ENCODE data around the gene TFAP2A.

TFAP2A gene

DNA sequence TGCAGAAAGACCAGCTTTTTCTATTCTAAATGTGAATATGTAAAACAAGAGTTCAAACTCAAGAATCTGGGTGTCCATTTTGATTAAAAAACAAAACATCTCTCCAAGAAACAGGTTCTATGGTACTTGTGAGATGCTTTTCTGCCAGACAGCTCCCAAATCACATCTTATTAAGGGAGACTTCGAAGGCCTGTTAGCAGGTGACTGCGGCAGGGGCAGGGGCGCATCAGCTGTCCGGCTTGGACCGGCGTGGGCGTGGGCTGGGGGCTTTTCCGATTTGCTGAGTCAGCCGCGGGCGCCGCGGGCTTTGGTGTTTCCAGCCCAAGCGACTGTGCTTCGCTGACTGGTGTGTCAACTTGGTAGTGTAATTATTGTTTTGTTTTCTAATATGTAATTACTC, 32.6 kb downstream of the TFAP2A start:
- no peak for DNase-seq

DNA sequence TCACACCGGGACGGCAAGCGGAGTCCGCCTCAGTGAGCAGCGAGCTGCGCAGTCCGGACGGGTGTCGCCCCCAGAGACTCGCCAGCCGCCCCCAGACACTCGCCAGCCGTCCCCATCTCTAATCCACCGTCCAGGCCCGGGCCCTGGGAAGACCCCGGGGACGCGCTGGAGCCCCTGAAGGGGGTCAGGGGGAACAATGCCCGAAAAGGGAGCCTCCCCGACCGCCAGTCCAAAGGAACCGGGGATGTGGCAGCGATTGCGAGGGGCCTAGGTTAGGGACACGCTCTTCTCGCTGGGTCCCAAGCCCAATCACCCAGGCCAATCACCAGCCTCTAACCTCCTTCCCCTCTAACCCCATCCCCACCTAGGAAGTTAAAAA, 33.1 kb downstream of the TFAP2A start:
- DNase-seq: no peak

DNA sequence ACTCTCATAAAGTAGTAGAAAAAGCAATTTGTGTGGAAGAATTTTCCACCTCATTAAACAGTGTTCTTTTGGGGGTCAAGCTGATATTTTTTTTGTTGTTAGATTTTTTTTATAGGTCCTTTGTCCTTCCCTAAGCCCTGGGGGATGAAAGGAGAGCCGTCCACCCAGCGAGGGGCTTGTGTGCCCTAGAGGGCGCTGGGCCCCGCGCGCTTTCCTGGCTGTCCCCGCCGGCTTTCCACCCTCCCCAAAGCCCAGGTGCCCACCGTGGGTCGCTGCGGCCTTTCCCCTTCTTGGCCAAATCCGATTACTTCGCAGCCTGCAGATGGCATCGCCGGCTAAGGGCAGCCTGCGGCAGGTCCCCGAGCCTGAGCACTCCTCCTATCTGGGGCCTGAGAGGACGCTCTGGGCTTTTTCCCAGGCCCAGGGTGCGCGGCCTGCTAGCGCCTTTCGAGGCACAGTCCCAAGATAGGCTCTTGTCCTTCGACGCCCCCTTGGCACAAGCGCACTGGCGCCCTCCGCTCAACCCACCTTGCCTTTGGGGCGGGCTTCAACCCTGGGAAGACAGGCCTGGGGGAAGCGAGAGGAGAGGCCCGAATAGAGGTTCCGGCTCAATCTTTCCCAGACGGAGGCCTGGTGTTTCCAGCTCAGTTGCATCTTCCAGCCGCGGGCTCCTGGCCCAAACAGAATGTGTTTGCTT, 33.6 kb downstream of the TFAP2A start:
- no peak for DNase-seq

DNA sequence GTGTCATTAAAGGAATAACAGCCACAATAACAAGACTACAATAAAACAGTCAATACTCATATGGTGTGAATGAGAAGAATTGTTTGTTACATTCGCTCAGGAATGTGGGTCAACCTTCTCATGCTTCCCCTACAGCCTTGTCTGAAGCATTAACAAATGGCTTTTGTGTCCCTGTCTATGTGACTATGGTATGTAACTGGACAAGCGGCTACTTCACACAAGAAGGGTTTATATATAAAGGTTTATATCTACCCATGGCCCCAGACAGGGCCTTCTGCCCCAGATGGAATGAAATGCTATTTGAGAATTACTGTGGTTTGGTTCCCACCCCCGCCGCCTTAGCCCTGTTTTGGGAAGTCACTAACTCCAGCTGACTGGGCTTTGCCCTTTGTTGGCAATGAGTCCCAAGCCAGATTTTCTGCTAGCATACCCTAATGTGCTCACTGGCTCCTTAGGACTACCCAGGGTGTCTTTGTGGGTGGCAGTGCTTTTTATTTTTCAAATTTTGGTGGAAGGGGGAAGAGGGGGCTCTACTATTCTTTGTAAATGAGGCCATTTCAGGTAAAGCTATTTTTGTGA, 39.4 kb downstream of the TFAP2A start:
- DNase-seq: no peak

DNA sequence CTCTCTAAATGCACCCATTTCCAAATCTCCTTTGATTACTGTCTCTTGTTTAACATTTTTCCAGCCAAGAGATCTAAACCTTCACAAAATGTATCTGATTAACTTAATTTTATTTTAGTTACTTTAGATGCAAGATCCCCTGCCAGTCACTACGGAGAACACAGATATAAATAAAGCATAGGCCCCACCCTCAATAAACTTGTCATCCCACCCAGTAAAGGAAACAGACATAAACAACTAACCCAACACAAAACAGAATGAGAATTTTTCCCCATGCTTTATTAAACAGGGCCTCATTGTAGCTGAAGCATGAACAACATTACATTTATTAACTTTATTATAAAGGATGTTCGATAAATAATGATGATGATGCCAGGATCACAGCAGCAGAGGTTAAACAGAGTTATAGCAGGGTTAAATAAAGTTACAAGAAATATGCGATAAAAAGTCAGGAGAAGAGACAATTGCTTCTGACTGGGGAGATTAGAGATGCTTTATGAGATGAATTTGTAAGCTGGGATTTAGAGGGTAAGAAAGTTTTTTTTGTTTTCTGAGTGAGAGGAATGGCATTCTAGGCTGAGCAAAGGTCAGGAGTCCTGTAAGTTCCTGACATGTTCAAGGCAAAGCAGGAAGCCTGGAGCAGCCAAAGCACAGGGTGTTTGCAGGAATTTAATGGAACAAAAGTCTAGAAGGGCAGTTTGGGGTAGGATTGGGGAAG, 41.1 kb downstream of the TFAP2A start:
- no peak for DNase-seq

DNA sequence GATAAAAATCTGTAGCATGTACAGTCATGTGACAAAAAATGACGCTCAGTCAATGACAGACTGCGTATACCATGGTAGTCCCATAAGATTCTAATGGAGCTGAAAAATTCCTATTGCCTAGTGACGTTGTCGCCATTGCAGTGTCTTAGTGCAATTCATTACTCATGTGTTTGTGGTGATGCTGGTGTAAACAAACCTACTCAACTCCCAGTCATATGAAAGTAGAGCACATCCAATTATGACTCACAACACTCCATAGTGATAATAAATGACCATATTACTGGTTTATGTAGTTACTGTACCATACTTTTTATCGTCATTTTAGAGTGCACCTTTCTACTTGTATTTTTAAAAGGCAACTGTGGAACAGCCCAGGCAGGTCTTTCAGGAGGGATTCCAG, 45.0 kb downstream of the TFAP2A start:
- DNase-seq: no peak

DNA sequence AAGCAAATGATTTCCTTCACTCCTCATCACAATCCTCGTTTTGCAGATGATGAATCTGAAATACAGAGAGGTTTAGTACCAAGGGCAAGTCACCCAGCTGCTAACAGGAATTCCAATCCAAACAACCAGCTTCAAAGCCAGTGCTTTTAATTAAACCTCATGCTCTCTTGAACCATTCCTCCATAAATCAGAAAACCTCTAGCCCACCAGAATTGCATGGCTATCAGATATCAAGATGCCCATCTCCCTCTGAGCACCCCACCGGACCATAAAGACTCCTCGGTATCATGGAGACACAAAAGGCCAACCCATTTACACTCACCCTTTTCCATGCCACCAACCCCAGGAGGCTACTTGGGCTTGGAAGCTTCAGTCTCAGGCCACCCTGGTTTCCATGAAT, 46.0 kb downstream of the TFAP2A start:
- no peak for DNase-seq

DNA sequence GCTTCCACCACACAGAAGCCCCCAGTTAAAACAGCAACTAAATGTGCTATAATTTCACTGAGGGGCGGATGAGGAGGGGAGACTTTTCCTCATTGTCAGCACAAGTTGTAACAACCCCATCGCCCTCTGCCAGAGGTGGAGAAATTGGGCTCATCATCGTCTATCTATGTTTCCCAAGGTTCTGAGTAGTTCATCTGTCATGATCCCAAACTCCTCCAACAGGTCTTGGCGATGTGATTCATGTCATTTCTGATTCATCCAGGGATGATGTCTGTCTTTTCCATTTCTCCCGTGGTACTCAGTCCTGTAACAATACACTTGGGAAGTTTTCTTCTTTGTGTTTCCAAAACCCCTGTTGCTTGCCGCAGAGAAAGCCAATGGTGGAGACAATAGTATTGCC, 51.0 kb downstream of the TFAP2A start:
- no peak for DNase-seq

DNA sequence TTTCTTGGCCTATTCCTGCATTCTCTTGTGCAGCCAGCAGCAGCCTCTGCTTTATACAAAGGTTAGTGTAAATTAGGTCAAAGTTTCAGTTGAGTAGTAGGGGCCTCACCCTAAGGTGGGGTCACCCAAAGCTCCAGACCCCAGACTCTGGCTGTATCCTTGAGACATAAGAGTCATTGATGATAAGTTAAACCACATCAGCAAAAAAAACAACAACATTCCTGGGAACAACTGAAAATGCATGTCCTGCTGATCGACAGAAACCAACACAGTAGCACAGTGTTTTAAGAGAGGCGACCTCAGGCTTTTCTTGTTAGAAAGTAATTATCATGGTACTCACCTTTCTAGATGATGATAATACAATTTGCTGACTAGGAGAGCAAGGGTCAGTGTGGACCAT, 52.6 kb downstream of the TFAP2A start:
- DNase-seq: no peak

DNA sequence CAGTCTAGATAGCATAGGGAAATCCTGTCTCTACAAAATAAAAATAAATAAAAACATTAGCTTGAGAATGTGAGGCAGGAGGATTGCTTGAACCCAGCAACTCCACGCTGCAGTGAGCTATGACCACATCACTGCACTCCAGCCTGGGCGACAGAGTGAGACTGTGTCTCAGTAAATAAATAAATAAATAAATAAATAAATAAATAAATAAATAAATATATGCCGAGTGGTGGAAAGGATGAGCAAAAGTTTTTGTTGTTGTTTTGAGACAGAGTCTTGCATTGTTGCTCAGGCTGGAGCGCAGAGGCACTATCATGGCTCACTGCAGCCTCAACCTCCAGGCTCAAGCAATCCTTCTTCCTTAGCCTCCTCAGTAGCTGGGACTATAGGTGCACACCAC, 53.4 kb downstream of the TFAP2A start:
- DNase-seq: no peak

DNA sequence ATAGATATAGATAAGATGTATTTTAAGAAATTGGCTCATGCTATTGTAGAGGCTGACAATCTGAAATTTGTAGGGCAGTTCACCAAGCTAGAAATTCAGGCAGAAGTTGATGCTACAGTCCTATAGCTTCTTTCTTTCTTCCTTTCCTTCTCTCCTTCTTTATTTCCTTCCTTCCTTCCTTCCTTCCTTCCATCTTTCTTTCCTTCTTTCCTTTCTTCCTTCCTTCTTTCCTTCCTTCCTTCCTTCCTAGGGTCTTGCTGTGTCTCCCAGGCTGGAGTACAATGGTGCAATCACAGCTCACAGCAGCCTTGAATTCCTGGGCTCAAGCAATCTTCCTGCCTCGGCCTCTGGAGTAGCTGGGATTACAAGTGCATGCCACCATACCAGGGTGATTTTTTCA, 55.3 kb downstream of the TFAP2A start:
- DNase-seq: no peak

DNA sequence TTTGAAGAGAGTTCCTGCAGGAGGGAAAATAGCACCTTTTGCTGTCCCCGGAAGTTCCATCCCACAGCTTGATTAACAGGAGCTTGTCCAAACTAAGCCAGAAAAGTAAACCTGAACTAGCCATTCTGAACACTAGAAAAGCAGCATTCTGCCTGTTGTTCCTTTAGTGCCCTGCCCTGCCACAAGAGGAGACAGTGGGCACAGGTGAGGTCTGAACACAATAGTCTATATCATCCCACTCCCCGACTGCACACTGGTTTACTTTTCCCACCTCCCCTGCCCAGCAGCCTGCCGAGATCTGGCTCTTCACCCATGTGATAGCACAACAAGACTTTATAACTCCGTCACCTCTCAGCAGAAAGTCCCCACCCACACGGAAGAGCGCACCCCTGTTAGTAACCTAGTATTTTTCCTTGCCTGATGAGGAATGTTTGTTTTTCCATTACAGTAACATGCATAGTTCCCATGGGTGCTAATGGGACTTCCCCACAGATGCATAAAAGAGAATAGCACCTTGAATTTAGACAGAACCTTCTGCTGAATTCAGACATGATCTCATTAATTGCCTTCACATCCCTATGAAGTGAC, 59.7 kb downstream of the TFAP2A start:
- DNase-seq: no peak

DNA sequence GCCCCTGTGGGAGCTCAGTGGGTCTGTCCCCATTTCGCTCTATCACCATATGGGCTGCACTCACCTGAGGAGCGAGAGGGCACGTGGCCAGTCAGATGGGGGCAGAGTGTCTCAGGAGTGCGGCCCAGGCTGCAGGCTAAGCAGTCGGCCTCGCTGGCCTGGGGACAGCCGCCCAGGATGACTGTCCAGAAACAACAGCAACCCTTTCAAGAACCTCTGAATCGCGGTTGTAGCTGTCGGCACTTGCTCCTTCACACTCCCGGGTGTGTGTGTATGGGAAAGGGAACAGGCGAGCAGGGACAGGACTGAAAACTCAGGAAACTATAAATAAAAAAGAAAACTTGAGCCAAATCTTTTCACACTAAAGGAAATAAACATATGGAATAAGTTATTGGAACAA, 63.1 kb downstream of the TFAP2A start:
- no peak for DNase-seq

DNA sequence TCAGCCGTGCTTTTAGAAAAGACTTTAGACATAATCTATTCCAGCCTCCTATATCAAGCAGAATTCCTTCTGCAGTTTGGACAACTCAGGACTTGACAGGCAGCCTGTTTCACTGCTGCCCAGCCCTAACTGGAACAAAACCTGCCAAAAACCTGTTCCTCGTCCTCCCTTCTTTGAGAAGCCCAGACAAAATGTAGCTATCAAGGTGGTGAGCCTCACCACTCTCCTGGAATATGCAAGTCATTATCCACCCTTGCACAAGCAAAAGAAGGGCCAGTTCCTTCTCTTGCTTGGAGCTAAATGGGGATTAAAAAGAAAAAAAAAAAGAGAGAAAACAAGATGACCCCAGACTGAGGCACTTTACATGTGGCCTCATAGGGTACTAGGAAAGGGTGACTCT, 64.2 kb downstream of the TFAP2A start:
- DNase-seq: no peak

DNA sequence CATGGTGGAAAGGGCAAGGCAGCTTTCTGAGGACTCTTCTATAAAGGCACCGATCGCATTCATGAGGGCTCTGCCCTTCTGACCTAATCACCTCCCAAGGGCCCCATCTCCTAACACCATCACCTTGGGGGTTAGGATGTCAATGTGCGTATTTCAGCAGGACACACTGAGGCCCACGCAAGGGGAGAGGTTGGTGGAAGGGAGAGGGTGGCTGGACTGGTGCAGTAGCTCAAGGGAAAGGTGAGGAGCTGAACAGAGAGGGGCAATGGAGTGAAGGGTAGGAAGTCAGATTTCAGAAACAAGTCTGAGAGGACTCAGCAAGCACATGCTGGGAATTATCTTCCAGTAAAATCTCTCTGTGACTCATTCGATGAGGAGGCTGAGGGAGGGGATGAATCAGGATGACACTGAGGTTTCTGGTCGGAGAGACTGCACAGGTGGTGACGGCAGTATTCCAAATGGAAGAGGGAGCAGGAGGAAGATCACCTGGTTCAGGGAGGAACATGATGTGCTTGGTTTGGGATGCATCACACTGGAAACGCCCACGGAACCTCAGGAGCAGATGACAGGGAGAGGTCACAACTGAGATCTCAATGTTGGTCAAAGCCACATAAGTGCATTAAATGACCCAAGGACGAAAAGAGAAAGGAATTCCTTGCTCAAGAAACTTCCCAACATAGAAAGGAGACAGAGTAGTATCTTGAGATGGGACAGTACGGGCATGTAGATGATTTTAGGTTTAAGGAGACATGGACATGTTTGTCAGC, 67.1 kb downstream of the TFAP2A start:
- DNase-seq: no peak

Data from CD4-positive, alpha-beta T cell treated with Interleukin-1 beta for 1 hour (primary cell).